ENCODE results near the gene AKT3. TPM values are rescaled to one million over a fixed set of nuclear protein-coding genes. Genes with fewer than 3 reads are reported as not detected.

The AKT3 gene
- total RNA-seq, 5 donors from 2014 or later (not counting 1 experiment from before 2014, with no cell fraction given), result 94.5 to 124 (median 112) TPM

DNA sequence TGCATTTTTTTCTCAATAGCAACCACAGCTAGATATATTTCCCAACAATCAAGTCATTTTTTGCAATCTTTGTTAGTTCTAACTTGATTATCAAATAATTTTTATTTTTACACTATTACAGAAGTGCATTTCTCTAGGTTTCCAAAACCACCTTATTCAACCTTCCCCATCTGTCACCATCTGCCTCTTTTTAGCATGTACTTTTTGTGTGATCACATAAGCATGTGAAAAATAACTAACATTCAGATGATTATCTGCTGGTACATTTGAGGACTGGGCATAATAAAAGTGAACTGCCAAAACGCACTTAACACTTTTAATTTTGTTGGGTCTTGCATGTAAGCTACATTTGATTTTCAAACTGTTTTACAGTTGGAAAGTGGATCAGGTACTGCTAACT is 291.5 kb downstream of the AKT3 start:
- ChIA-PET POLR2A (no interaction called here), CTCF (interaction anchor here in 1 of 2 donors (0.6 kb wide), 1 partner anchor 50 kb away, joined by 4 read pairs; no protein-coding TSS in a partner anchor)
- H3K36me3 Mint-ChIP-seq, result peaks cover 28% of the 10 kb centered on the region
- WGBS (ENCODE audit: insufficient coverage), result no CpG with 5 or more reads among the region's 1 CpG
- ATAC-seq (replicated peaks in 1 of 4) (no peak), DNase-seq (no peak)
- Histone ChIP-seq H3K4me3 (ENCODE audit: control insufficient read depth in 1 of 2, extremely low read depth in 1 of 2, low read length in 1 of 2) (no peak overlapping the region), H3K36me3 (ENCODE audit: control insufficient read depth in 2 of 2, extremely low read depth in 1 of 2, insufficient read depth in 1 of 2, low read length in 1 of 2) (peaks cover 0 to 22% of the 10 kb centered on the region in 2 donors), H3K4me1 (ENCODE audit: control insufficient read depth in 1 of 2, extremely low read depth in 1 of 2, insufficient read depth in 2 of 2, low read length in 2 of 2) (no peaks in the 10 kb centered on the region), H3K27me3 (replicated peaks in 1 of 2; ENCODE audit: control insufficient read depth in 2 of 2, extremely low read depth in 1 of 2, insufficient read depth in 2 of 2, low read length in 1 of 2) (no peaks in the 10 kb centered on the region), H3K27ac (ENCODE audit: low read length) (no peak overlapping the region), H3K9me3 (no peaks in the 10 kb centered on the region)
- H3K4me3 Mint-ChIP-seq, result no peak overlapping the region
- peaks cover 0 to 6% (median 5%) of the 10 kb centered on the region in 3 donors for H3K9me3 Mint-ChIP-seq
- H3K27ac Mint-ChIP-seq, result no peak overlapping the region
- no peaks in the 10 kb centered on the region for H3K27me3 Mint-ChIP-seq
- H3K4me1 Mint-ChIP-seq, result peaks cover 0 to 4% (median 4%) of the 10 kb centered on the region in 3 donors

DNA sequence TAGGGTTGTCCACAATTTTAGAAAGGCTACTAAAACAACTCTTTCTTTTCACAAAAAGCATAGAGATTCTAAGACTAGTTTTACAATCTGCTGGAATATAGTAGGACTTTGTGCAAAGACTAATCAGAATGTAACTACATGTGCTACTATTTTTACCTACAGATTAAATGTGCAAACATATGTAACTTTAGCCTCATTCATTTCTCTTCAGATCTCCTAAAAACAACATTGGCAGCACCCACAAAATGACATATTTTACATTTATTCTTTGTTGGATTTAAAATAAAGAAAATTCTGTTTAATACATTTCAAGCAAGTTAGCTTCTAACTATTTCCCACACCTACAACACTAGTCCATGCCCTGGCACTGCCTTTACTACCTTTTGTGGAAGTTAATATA is 292.2 kb downstream of the AKT3 start:
- ChIA-PET CTCF (interaction anchor here (0.6 kb wide), 2 partner anchors 49 to 161 kb away, joined by 3 to 4 read pairs; no protein-coding TSS in a partner anchor), POLR2A (interaction anchor here in 1 of 2 donors (0.6 kb wide), 1 partner anchor 154 kb away, joined by 3 read pairs; no protein-coding TSS in a partner anchor)
- no peak overlapping the region for H3K27ac Mint-ChIP-seq
- H3K27me3 Mint-ChIP-seq, result no peaks in the 10 kb centered on the region
- Histone ChIP-seq H3K4me1 (ENCODE audit: control insufficient read depth in 1 of 2, extremely low read depth in 1 of 2, insufficient read depth in 2 of 2, low read length in 2 of 2) (no peaks in the 10 kb centered on the region), H3K4me3 (ENCODE audit: control insufficient read depth in 1 of 2, extremely low read depth in 1 of 2, low read length in 1 of 2) (no peak overlapping the region), H3K9me3 (no peaks in the 10 kb centered on the region), H3K27me3 (replicated peaks in 1 of 2; ENCODE audit: control insufficient read depth in 2 of 2, extremely low read depth in 1 of 2, insufficient read depth in 2 of 2, low read length in 1 of 2) (no peaks in the 10 kb centered on the region), H3K36me3 (ENCODE audit: control insufficient read depth in 2 of 2, extremely low read depth in 1 of 2, insufficient read depth in 1 of 2, low read length in 1 of 2) (peaks cover 0 to 17% of the 10 kb centered on the region in 2 donors), H3K27ac (ENCODE audit: low read length) (no peak overlapping the region)
- ATAC-seq (replicated peaks in 1 of 4), result no peak
- H3K4me3 Mint-ChIP-seq, result no peak overlapping the region
- DNase-seq, result no peak
- H3K9me3 Mint-ChIP-seq, result peaks cover 0 to 6% (median 5%) of the 10 kb centered on the region in 3 donors
- H3K36me3 Mint-ChIP-seq, result peaks cover 28% of the 10 kb centered on the region
- peaks cover 0 to 4% (median 4%) of the 10 kb centered on the region in 3 donors for H3K4me1 Mint-ChIP-seq

DNA sequence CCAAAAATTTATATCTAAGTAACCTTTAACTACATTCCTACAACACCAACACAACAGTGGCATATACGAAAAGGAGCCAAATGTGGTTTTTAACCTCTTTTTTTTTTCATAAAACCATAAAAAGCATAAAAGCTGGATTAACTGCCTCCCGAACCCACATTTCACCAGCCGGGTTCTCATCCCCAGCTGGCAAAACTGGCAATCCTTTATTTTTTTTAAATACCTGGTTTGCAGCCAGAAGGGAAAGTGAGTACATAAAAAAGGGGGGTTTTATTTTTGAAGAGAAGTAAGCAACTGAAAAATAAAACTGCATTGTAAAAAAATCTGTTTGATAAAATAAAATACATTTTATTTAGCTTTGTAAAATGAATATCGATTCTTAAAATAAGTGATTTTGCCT is 295.4 kb downstream of the AKT3 start:
- Histone ChIP-seq H3K27me3 (replicated peaks in 1 of 2; ENCODE audit: control insufficient read depth in 2 of 2, extremely low read depth in 1 of 2, insufficient read depth in 2 of 2, low read length in 1 of 2) (no peaks in the 10 kb centered on the region), H3K36me3 (ENCODE audit: control insufficient read depth in 2 of 2, extremely low read depth in 1 of 2, insufficient read depth in 1 of 2, low read length in 1 of 2) (peaks cover 0 to 4% of the 10 kb centered on the region in 2 donors), H3K27ac (ENCODE audit: low read length) (no peak overlapping the region), H3K4me1 (ENCODE audit: control insufficient read depth in 1 of 2, extremely low read depth in 1 of 2, insufficient read depth in 2 of 2, low read length in 2 of 2) (no peaks in the 10 kb centered on the region), H3K4me3 (ENCODE audit: control insufficient read depth in 1 of 2, extremely low read depth in 1 of 2, low read length in 1 of 2) (no peak overlapping the region), H3K9me3 (no peaks in the 10 kb centered on the region)
- ChIA-PET POLR2A (no interaction called here), CTCF (no interaction called here)
- Mint-ChIP-seq H3K4me3 (no peak overlapping the region), H3K27me3 (no peaks in the 10 kb centered on the region), H3K4me1 (peaks cover 0 to 4% (median under 1%) of the 10 kb centered on the region in 3 donors), H3K36me3 (peaks cover 27% of the 10 kb centered on the region), H3K9me3 (no peaks in the 10 kb centered on the region), H3K27ac (no peak overlapping the region)
- DNase-seq, result no peak
- 100% methylated on average over 1 of the region's 4 CpGs for WGBS (ENCODE audit: insufficient coverage)
- no peak for ATAC-seq (replicated peaks in 1 of 4)

DNA sequence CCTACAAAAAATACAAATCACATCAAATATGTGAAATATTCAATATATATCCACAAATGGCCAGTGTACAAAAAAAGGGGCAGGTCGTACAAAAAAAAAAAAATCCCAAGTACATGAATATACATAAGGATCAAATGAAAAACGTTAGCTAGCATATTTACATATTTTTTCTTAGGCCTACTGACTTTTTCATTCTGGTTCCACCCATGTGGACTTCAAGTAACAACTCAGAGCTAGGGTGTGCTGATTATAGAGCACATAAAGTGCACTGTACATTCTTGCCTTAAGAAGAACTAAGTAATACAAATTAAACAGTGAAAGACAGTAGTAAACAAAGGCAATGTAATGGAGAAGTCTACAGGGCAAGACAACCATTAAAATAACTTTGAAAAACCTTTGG is 297.0 kb downstream of the AKT3 start:
- H3K36me3 ChIP-seq (ENCODE audit: control insufficient read depth in 2 of 2, extremely low read depth in 1 of 2, insufficient read depth in 1 of 2, low read length in 1 of 2), result peaks cover 0 to 11% of the 10 kb centered on the region in 2 donors
- no peak overlapping the region for H3K27ac Mint-ChIP-seq
- ChIA-PET CTCF (no interaction called here), POLR2A (no interaction called here)
- peaks cover 35% of the 10 kb centered on the region for H3K36me3 Mint-ChIP-seq
- no peak overlapping the region for H3K4me3 Mint-ChIP-seq
- no peak for DNase-seq
- H3K27me3 ChIP-seq (replicated peaks in 1 of 2; ENCODE audit: control insufficient read depth in 2 of 2, extremely low read depth in 1 of 2, insufficient read depth in 2 of 2, low read length in 1 of 2), result no peaks in the 10 kb centered on the region
- no peak overlapping the region for H3K4me3 ChIP-seq (ENCODE audit: control insufficient read depth in 1 of 2, extremely low read depth in 1 of 2, low read length in 1 of 2)
- H3K9me3 ChIP-seq, result no peaks in the 10 kb centered on the region
- WGBS (ENCODE audit: insufficient coverage), result no CpG with 5 or more reads among the region's 2 CpGs
- H3K27me3 Mint-ChIP-seq, result no peaks in the 10 kb centered on the region
- H3K4me1 ChIP-seq (ENCODE audit: control insufficient read depth in 1 of 2, extremely low read depth in 1 of 2, insufficient read depth in 2 of 2, low read length in 2 of 2), result no peaks in the 10 kb centered on the region
- no peak overlapping the region for H3K27ac ChIP-seq (ENCODE audit: low read length)
- no peak for ATAC-seq (replicated peaks in 1 of 4)
- no peaks in the 10 kb centered on the region for H3K9me3 Mint-ChIP-seq
- H3K4me1 Mint-ChIP-seq, result peaks cover 0 to 6% (median 4%) of the 10 kb centered on the region in 3 donors

DNA sequence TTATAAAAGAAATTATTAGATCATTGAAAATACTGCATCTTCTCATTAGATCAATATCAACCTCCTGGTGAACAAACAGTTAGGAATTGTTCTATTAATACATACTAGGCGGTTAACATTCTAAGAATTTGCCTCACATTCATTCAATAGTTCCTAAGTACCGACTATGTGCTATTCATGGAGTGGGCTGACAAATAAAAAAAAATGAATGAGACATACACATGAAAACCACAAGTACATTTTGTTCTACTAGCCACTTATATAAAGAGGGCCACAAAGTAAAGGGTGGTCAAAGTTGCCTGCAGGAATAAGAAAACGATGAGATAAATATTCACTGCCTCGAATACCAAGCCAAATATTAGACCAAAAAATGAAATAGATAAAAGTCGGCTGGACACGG is 299.8 kb downstream of the AKT3 start:
- Mint-ChIP-seq H3K27ac (no peak overlapping the region), H3K9me3 (no peaks in the 10 kb centered on the region), H3K4me1 (peaks cover 0 to 6% (median 0%) of the 10 kb centered on the region in 3 donors), H3K4me3 (no peak overlapping the region), H3K27me3 (no peaks in the 10 kb centered on the region), H3K36me3 (peaks cover 51% of the 10 kb centered on the region)
- Histone ChIP-seq H3K9me3 (no peaks in the 10 kb centered on the region), H3K4me1 (ENCODE audit: control insufficient read depth in 1 of 2, extremely low read depth in 1 of 2, insufficient read depth in 2 of 2, low read length in 2 of 2) (no peaks in the 10 kb centered on the region), H3K36me3 (ENCODE audit: control insufficient read depth in 2 of 2, extremely low read depth in 1 of 2, insufficient read depth in 1 of 2, low read length in 1 of 2) (peaks cover 0 to 11% of the 10 kb centered on the region in 2 donors), H3K27ac (ENCODE audit: low read length) (no peak overlapping the region), H3K4me3 (ENCODE audit: control insufficient read depth in 1 of 2, extremely low read depth in 1 of 2, low read length in 1 of 2) (no peak overlapping the region), H3K27me3 (replicated peaks in 1 of 2; ENCODE audit: control insufficient read depth in 2 of 2, extremely low read depth in 1 of 2, insufficient read depth in 2 of 2, low read length in 1 of 2) (no peaks in the 10 kb centered on the region)
- ChIA-PET POLR2A (no interaction called here), CTCF (interaction anchor here in 1 of 2 donors (0.6 kb wide), 1 partner anchor 16 kb away, joined by 3 read pairs; no protein-coding TSS in a partner anchor)
- DNase-seq, result no peak
- ATAC-seq (replicated peaks in 1 of 4), result no peak
- no CpG with 5 or more reads among the region's 6 CpGs for WGBS (ENCODE audit: insufficient coverage)

DNA sequence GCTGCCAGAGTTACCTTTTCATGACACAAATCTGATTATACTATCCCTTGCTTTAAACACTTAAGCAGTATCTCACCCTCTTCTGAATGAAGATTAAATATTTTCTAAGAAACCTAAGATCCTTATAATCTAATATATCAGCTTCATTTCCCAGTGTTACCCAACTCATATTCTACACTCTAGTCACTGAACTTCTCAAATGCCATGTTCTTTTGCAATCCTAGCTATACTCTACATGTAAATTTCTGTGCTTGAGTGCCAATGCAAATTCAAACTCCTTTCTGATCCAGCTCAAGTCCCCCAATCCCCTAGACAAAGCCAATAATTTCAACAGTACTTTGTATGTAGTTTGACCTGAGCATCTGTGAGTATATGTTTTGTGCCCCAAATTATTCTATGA is 300.3 kb downstream of the AKT3 start:
- Histone ChIP-seq H3K4me1 (ENCODE audit: control insufficient read depth in 1 of 2, extremely low read depth in 1 of 2, insufficient read depth in 2 of 2, low read length in 2 of 2) (no peaks in the 10 kb centered on the region), H3K4me3 (ENCODE audit: control insufficient read depth in 1 of 2, extremely low read depth in 1 of 2, low read length in 1 of 2) (no peak overlapping the region), H3K27ac (ENCODE audit: low read length) (no peak overlapping the region), H3K9me3 (no peaks in the 10 kb centered on the region), H3K36me3 (ENCODE audit: control insufficient read depth in 2 of 2, extremely low read depth in 1 of 2, insufficient read depth in 1 of 2, low read length in 1 of 2) (peaks cover 0 to 11% of the 10 kb centered on the region in 2 donors), H3K27me3 (replicated peaks in 1 of 2; ENCODE audit: control insufficient read depth in 2 of 2, extremely low read depth in 1 of 2, insufficient read depth in 2 of 2, low read length in 1 of 2) (no peaks in the 10 kb centered on the region)
- no peak overlapping the region for H3K4me3 Mint-ChIP-seq
- H3K4me1 Mint-ChIP-seq, result peaks cover 0 to 6% (median 0%) of the 10 kb centered on the region in 3 donors
- peaks cover 53% of the 10 kb centered on the region for H3K36me3 Mint-ChIP-seq
- H3K27me3 Mint-ChIP-seq, result no peaks in the 10 kb centered on the region
- DNase-seq (no peak), ATAC-seq (replicated peaks in 1 of 4) (no peak)
- POLR2A ChIA-PET, result no interaction called here
- H3K27ac Mint-ChIP-seq, result no peak overlapping the region
- no peaks in the 10 kb centered on the region for H3K9me3 Mint-ChIP-seq
- CTCF ChIA-PET, result interaction anchor here in 1 of 2 donors (0.6 kb wide), 1 partner anchor 15 kb away, joined by 3 read pairs; no protein-coding TSS in a partner anchor

DNA sequence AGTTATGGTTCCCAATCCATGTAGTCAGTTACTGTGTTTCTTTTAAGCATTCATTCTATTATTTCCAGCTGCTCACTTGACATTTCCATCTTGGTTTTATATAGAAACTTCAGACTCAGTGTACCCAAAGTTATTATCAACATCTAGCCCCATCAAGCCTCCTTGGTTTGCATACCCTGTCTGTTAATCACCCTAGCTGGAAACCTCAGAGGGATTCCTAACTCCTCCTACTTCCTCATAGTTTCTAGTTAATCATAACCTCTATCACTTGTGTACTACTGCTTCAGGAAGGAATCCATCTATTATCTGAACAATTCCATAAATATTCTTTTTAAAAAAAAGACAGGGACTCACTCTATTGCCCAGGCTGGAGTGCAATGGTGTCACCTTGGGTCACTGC is 300.9 kb downstream of the AKT3 start:
- no peaks in the 10 kb centered on the region for H3K27me3 ChIP-seq (replicated peaks in 1 of 2; ENCODE audit: control insufficient read depth in 2 of 2, extremely low read depth in 1 of 2, insufficient read depth in 2 of 2, low read length in 1 of 2)
- no peaks in the 10 kb centered on the region for H3K9me3 ChIP-seq
- Mint-ChIP-seq H3K36me3 (peaks cover 56% of the 10 kb centered on the region), H3K27ac (no peak overlapping the region), H3K4me3 (no peak overlapping the region), H3K4me1 (peaks cover 0 to 6% (median 0%) of the 10 kb centered on the region in 3 donors), H3K27me3 (no peaks in the 10 kb centered on the region), H3K9me3 (no peaks in the 10 kb centered on the region)
- POLR2A ChIA-PET, result interaction anchor here in 1 of 2 donors (0.6 kb wide), 1 partner anchor 46 kb away, joined by 3 read pairs; no protein-coding TSS in a partner anchor
- ATAC-seq (replicated peaks in 1 of 4) (no peak), DNase-seq (no peak)
- H3K27ac ChIP-seq (ENCODE audit: low read length), result no peak overlapping the region
- no peak overlapping the region for H3K4me3 ChIP-seq (ENCODE audit: control insufficient read depth in 1 of 2, extremely low read depth in 1 of 2, low read length in 1 of 2)
- peaks cover 0 to 14% of the 10 kb centered on the region in 2 donors for H3K36me3 ChIP-seq (ENCODE audit: control insufficient read depth in 2 of 2, extremely low read depth in 1 of 2, insufficient read depth in 1 of 2, low read length in 1 of 2)
- CTCF ChIA-PET, result no interaction called here
- H3K4me1 ChIP-seq (ENCODE audit: control insufficient read depth in 1 of 2, extremely low read depth in 1 of 2, insufficient read depth in 2 of 2, low read length in 2 of 2), result no peaks in the 10 kb centered on the region

All from T-cell (primary cell).